OCI-LY3 (cell line): ENCODE data around the gene USP33.

ENCODE experiments used
- H2AFZ ChIP-seq: fragments of 200-600, 300-600 bp; shearing (Covaris generic); 2 replicates; pipeline ENCODE4 v1.6.0; 2014; ENCODE audit warnings: antibody characterized with exemption, low read depth, low read length
- H3K27ac ChIP-seq: fragments of 200-600, 300-600 bp; sonication (generic); 2 replicates; pipeline ENCODE4 v1.5.1; 2014; ENCODE audit warnings: mild to moderate bottlenecking, low read length, moderate library complexity, mixed read lengths
- H3K27me3 ChIP-seq: fragments of 200-600, 300-600 bp; sonication (generic); 2 replicates; pipeline ENCODE4 v1.6.1; 2014; ENCODE audit warnings: low read depth, low read length, mixed read lengths
- H3K36me3 ChIP-seq: fragments of 200-600, 300-600 bp; sonication (generic); replicated peaks from 2 replicates; pipeline ENCODE3; 2014; ENCODE audit warnings: low read depth, low read length, mixed read lengths
- H3K4me1 ChIP-seq: fragments of 300-600, 200-600 bp; sonication (generic); 2 replicates; pipeline ENCODE4 v1.6.1; 2014; ENCODE audit warnings: low read length, mixed read lengths
- H3K4me2 ChIP-seq: fragments of 200-600, 300-600 bp; sonication (generic); 2 replicates; pipeline ENCODE4 v1.6.1; 2014; ENCODE audit warnings: low read length, mixed read lengths
- H3K4me3 ChIP-seq: fragments of 300-600, 200-600 bp; sonication (generic); 2 replicates; pipeline ENCODE4 v1.5.1; 2014; ENCODE audit warnings: antibody characterized with exemption, mild to moderate bottlenecking, low read length, moderate library complexity
- H3K79me2 ChIP-seq: fragments of 300-600, 200-600 bp; shearing (Covaris generic); 2 replicates; pipeline ENCODE4 v1.6.1; 2014; ENCODE audit warnings: mild to moderate bottlenecking, low read length, mixed read lengths
- H3K9ac ChIP-seq: fragments of 300-600, 200-600 bp; shearing (Covaris generic); 2 replicates; pipeline ENCODE4 v1.6.0; 2014; ENCODE audit warnings: mild to moderate bottlenecking, low read length, moderate library complexity
- H3K9me3 ChIP-seq: fragments of 200-600, 300-600 bp; shearing (Covaris generic); 2 replicates; pipeline ENCODE4 v1.6.1; 2014; ENCODE audit warnings: low read length, mixed read lengths; ENCODE audit not compliant: insufficient read depth
- H4K20me1 ChIP-seq: fragments of 200-600, 300-600 bp; sonication (generic); 2 replicates; pipeline ENCODE4 v1.6.1; 2016; ENCODE audit warnings: low read length, mixed read lengths; ENCODE audit not compliant: insufficient read depth
- CTCF ChIP-seq: fragments of 200-600, 300-600 bp; sonication (generic); IDR thresholded peaks from 2 replicates; pipeline ENCODE4 v1.5.1; 2014; ENCODE audit warnings: antibody characterized with exemption, low read length, low read depth
- EZH2phosphoT487 ChIP-seq: fragments of 200-600 bp; shearing (Covaris generic); IDR thresholded peaks from 2 replicates; pipeline ENCODE4 v1.6.1; 2018; ENCODE audit warnings: antibody characterized with exemption, mixed run types, low read depth

USP33 gene

GRCh38 chr1:77781683-77782082, 22.0 kb upstream of the USP33 start:
- H3K4me3 ChIP-seq, result no peak overlapping the region
- H3K27ac ChIP-seq, result no peak overlapping the region
- no peak overlapping the region for H2AFZ ChIP-seq
- no peak overlapping the region for H3K9ac ChIP-seq
- no peaks in the 10 kb centered on the region for H3K9me3 ChIP-seq
- H3K27me3 ChIP-seq, result peaks cover 9% of the 10 kb centered on the region; the same call in 1 of the 2 replicates
- peaks cover 17% of the 10 kb centered on the region for H3K79me2 ChIP-seq
- no peak overlapping the region for H3K4me2 ChIP-seq
- no peaks in the 10 kb centered on the region for H4K20me1 ChIP-seq
- peaks cover 8% of the 10 kb centered on the region for H3K4me1 ChIP-seq
- TF ChIP-seq CTCF (no peak), EZH2phosphoT487 (no peak)
- H3K36me3 ChIP-seq, result peaks cover 3% of the 10 kb centered on the region

- H2AFZ ChIP-seq, result peak within 1 kb of the TSS; percentile 98
- no peak for TF ChIP-seq EZH2phosphoT487
- no peak for TF ChIP-seq CTCF
- H3K4me1 ChIP-seq, result peaks cover 8% of the 10 kb centered on the region
- H3K36me3 ChIP-seq, result peaks cover 3% of the 10 kb centered on the region
- H3K9me3 ChIP-seq, result no peaks in the 10 kb centered on the region
- peak within 1 kb of the TSS; percentile 99 for H3K4me3 ChIP-seq
- H3K27ac ChIP-seq, result no peak within 1 kb of the TSS
- H3K79me2 ChIP-seq, result peaks cover 17% of the 10 kb centered on the region
- peaks cover 18% of the 10 kb centered on the region for H3K27me3 ChIP-seq
- no peaks in the 10 kb centered on the region for H4K20me1 ChIP-seq
- H3K4me2 ChIP-seq, result peak within 1 kb of the TSS; percentile 95
- peak within 1 kb of the TSS; percentile 75 for H3K9ac ChIP-seq
Measured at GRCh38 chr1:77779529-77780281, 20.1 kb upstream of the USP33 start, which contains the start of gene MIGA1. Gene MIGA1, plus strand, starts transcription at chr1:77779649. Its CDS starts 3,604 bp downstream, at chr1:77783253.

GRCh38 chr1:77776007-77776700, 16.5 kb upstream of the USP33 start:
- H3K4me2 ChIP-seq, result no peak overlapping the region
- TF ChIP-seq CTCF (no peak), EZH2phosphoT487 (no peak)
- H3K27me3 ChIP-seq, result peaks cover 42% of the 10 kb centered on the region
- H4K20me1 ChIP-seq, result 0 out of 2 replicates have a peak, but pooled peaks cover 4% of the 10 kb centered on the region
- H3K4me1 ChIP-seq, result peaks cover 8% of the 10 kb centered on the region
- H3K36me3 ChIP-seq, result no peaks in the 10 kb centered on the region
- no peak overlapping the region for H3K4me3 ChIP-seq
- no peak overlapping the region for H2AFZ ChIP-seq
- no peak overlapping the region for H3K9ac ChIP-seq
- no peak overlapping the region for H3K27ac ChIP-seq
- H3K79me2 ChIP-seq, result peaks cover 16% of the 10 kb centered on the region
- H3K9me3 ChIP-seq, result no peaks in the 10 kb centered on the region

- H3K4me1 ChIP-seq, result peaks cover 22% of the 10 kb centered on the region
- no peak overlapping the region for H3K9ac ChIP-seq
- 0 out of 2 replicates have a peak overlapping the region, but pooled peaks have one; percentile 9 for H3K4me2 ChIP-seq
- H3K4me3 ChIP-seq, result no peak overlapping the region
- TF ChIP-seq CTCF (no peak), EZH2phosphoT487 (no peak)
- H3K27ac ChIP-seq, result no peak overlapping the region
- H3K36me3 ChIP-seq, result no peaks in the 10 kb centered on the region
- H4K20me1 ChIP-seq, result peaks cover 13% of the 10 kb centered on the region
- H2AFZ ChIP-seq, result no peak overlapping the region
- no peaks in the 10 kb centered on the region for H3K79me2 ChIP-seq
- peaks cover 63% of the 10 kb centered on the region for H3K27me3 ChIP-seq
- H3K9me3 ChIP-seq, result no peaks in the 10 kb centered on the region
Measured at GRCh38 chr1:77768006-77768405, 8.4 kb upstream of the USP33 start.
